ENCODE measurements around the gene BPIFB4.

BPIFB4 gene

GRCh38 chr20:33062105-33062824, 17.2 kb upstream of the BPIFB4 start:
- no peak for DNase-seq

- no peak for DNase-seq
These were observed 16.7 kb upstream of the BPIFB4 start for GRCh38 chr20:33062825-33063149.

GRCh38 chr20:33063271-33063670, 16.2 kb upstream of the BPIFB4 start:
- DNase-seq, result no peak

GRCh38 chr20:33064572-33065287, 14.7 kb upstream of the BPIFB4 start:
- DNase-seq, result no peak

- DNase-seq, result no peak
These were observed 13.7 kb upstream of the BPIFB4 start for GRCh38 chr20:33065785-33066184.

- no peak for DNase-seq
These were observed 11.6 kb upstream of the BPIFB4 start for GRCh38 chr20:33067806-33068205.

GRCh38 chr20:33068251-33068939, 11.0 kb upstream of the BPIFB4 start:
- DNase-seq, result no peak

- DNase-seq, result no peak
These were observed 9.8 kb upstream of the BPIFB4 start for GRCh38 chr20:33069673-33070072.

- DNase-seq, result no peak
These were observed 9.1 kb upstream of the BPIFB4 start for GRCh38 chr20:33070111-33071053.

GRCh38 chr20:33071198-33071597, 8.2 kb upstream of the BPIFB4 start:
- DNase-seq, result no peak

GRCh38 chr20:33072362-33072761, 7.1 kb upstream of the BPIFB4 start:
- no peak for DNase-seq

GRCh38 chr20:33072813-33073212, 6.6 kb upstream of the BPIFB4 start:
- no peak for DNase-seq

GRCh38 chr20:33074675-33075074, 4.8 kb upstream of the BPIFB4 start:
- no peak for DNase-seq

GRCh38 chr20:33075281-33075680, 4.2 kb upstream of the BPIFB4 start:
- DNase-seq, result no peak

GRCh38 chr20:33076662-33077372, 2.6 kb upstream of the BPIFB4 start:
- no peak for DNase-seq

- DNase-seq, result no peak
These were observed 2.1 kb downstream of the BPIFB4 start for GRCh38 chr20:33081411-33082154.

- DNase-seq, result no peak
These were observed 3.1 kb downstream of the BPIFB4 start for GRCh38 chr20:33082546-33082945.

GRCh38 chr20:33083544-33084340, 4.3 kb downstream of the BPIFB4 start:
- no peak for DNase-seq

- no peak for DNase-seq
These were observed 5.3 kb downstream of the BPIFB4 start for GRCh38 chr20:33084722-33085121.

GRCh38 chr20:33086052-33086722, 6.7 kb downstream of the BPIFB4 start:
- DNase-seq, result no peak
